Posterior cingulate gyrus (tissue), 11 donors: ENCODE measurements around the gene AFF2.
"Not testable (repeated sequence)": the region's sequence is repeated elsewhere in the genome, so short reads cannot be mapped to it uniquely, and the experiment has no call there.

Experiments
- DNase-seq, 10 donors: peaks; one replicate each; pipeline versions ENCODE4 v3.0.0 to v3.0.0-alpha.2; 2020 to 2021; ENCODE audit warnings: mixed read lengths in 3 of 10
- intact Hi-C: fragments of 100-400 bp; cut with DNase I; formaldehyde crosslinking; loops from one replicate; pipeline ENCODE4 v1.15.1; 2023

AFF2 gene

GRCh38 chrX:148905400-148905799 lies 405.0 kb downstream of the AFF2 start:
- intact Hi-C loops = no loop called here
- DNase-seq = no peak

GRCh38 chrX:148906628-148907027 lies 406.2 kb downstream of the AFF2 start:
- intact Hi-C loops = not testable (repeated sequence)

GRCh38 chrX:148909758-148910157 lies 409.3 kb downstream of the AFF2 start:
- DNase-seq = no peak
- intact Hi-C loops = no loop called here

More at GRCh38 chrX:148906628-148907027, 406.2 kb downstream of the AFF2 start:
- DNase-seq = peak in 2 of 10 donors; percentile 42 to 72

GRCh38 chrX:148913971-148914370 lies 413.6 kb downstream of the AFF2 start:
- intact Hi-C loops = no loop called here
- no peak for DNase-seq

- intact Hi-C loops = no loop called here
- DNase-seq = no peak
Observed at GRCh38 chrX:148914783-148915182, 414.4 kb downstream of the AFF2 start.

- intact Hi-C loops = no loop called here
- DNase-seq = no peak
Observed at GRCh38 chrX:148915474-148915873, 415.1 kb downstream of the AFF2 start.

- intact Hi-C loops = no loop called here
- no peak for DNase-seq
Observed at GRCh38 chrX:148917441-148917840, 417.0 kb downstream of the AFF2 start.

- intact Hi-C loops = no loop called here
- DNase-seq = no peak
Observed at GRCh38 chrX:148923631-148924030, 423.2 kb downstream of the AFF2 start.

- intact Hi-C loops = no loop called here
Observed at GRCh38 chrX:148926371-148926770, 426.0 kb downstream of the AFF2 start.

GRCh38 chrX:148928811-148929210 lies 428.4 kb downstream of the AFF2 start:
- intact Hi-C loops = no loop called here
- no peak for DNase-seq

More at GRCh38 chrX:148926371-148926770, 426.0 kb downstream of the AFF2 start:
- DNase-seq = no peak

- DNase-seq = no peak
Observed at GRCh38 chrX:148929686-148930085, 429.3 kb downstream of the AFF2 start.

GRCh38 chrX:148930206-148930729 lies 429.9 kb downstream of the AFF2 start:
- intact Hi-C loops = no loop called here
- DNase-seq = no peak

More at GRCh38 chrX:148929686-148930085, 429.3 kb downstream of the AFF2 start:
- intact Hi-C loops = no loop called here

GRCh38 chrX:148933881-148934280 lies 433.5 kb downstream of the AFF2 start:
- intact Hi-C loops = no loop called here
- DNase-seq = no peak

- no peak for DNase-seq
- intact Hi-C loops = no loop called here
Observed at GRCh38 chrX:148938348-148938747, 437.9 kb downstream of the AFF2 start.

GRCh38 chrX:148940411-148940996 lies 440.1 kb downstream of the AFF2 start:
- intact Hi-C loops = no loop called here
- no peak for DNase-seq

GRCh38 chrX:148942754-148943153 lies 442.3 kb downstream of the AFF2 start:
- no peak for DNase-seq
- intact Hi-C loops = no loop called here

- intact Hi-C loops = no loop called here
- no peak for DNase-seq
Observed at GRCh38 chrX:148947399-148947975, 447.1 kb downstream of the AFF2 start.

- no peak for DNase-seq
- intact Hi-C loops = no loop called here
Observed at GRCh38 chrX:148956352-148956751, 455.9 kb downstream of the AFF2 start.

GRCh38 chrX:148958901-148959300 lies 458.5 kb downstream of the AFF2 start:
- intact Hi-C loops = no loop called here
- no peak for DNase-seq

GRCh38 chrX:148960060-148960459 lies 459.6 kb downstream of the AFF2 start:
- intact Hi-C loops = no loop called here
- DNase-seq = no peak

GRCh38 chrX:148961985-148962384 lies 461.6 kb downstream of the AFF2 start:
- intact Hi-C loops = no loop called here

More at GRCh38 chrX:148961985-148962384, 461.6 kb downstream of the AFF2 start:
- no peak for DNase-seq
